Transverse colon (tissue), 4 donors: Measurements from ENCODE around the gene AP1S3.

Source experiments
- CTCF ChIP-seq, 5 experiments: fragments of 200-600 bp in 3 of 5; fragments of 450-650 bp in 2 of 5; sonication (generic) in 3 of 5; IDR thresholded peaks; 1 replicate in 2 of 5; 2 replicates in 3 of 5; pipeline ENCODE4 v1.5.1; 2016 to 2017; ENCODE audit warnings: antibody characterized with exemption in 5 of 5, inconsistent platforms in 3 of 5, mild to moderate bottlenecking in 2 of 5, moderate library complexity in 1 of 5
- EP300 ChIP-seq: sonication (generic); formaldehyde crosslinking; IDR thresholded peaks from one replicate; pipeline ENCODE4 v1.6.1; 2017; ENCODE audit warnings: antibody characterized with exemption, low read depth
- POLR2A ChIP-seq: fragments of 450-650 bp; IDR thresholded peaks from one replicate; pipeline ENCODE4 v1.6.1; 2016; ENCODE audit warnings: antibody characterized with exemption, mild to moderate bottlenecking, moderate library complexity
- POLR2AphosphoS5 ChIP-seq, 3 donors: sonication (generic); formaldehyde crosslinking; IDR thresholded peaks; one replicate each; pipeline ENCODE4 v1.6.1; 2016; ENCODE audit warnings: antibody characterized with exemption in 3 of 3

GRCh38 chr2:223735659-223736244 lies 101.6 kb downstream of the AP1S3 start:
- TF ChIP-seq CTCF (IDR thresholded peaks at IDR 0.05) (no peak), EP300 (no peak), POLR2A (no peak), POLR2AphosphoS5 (IDR thresholded peaks at IDR 0.05) (no peak)
